ENCODE data around the gene ABLIM1. TPM values are rescaled to one million over a fixed set of nuclear protein-coding genes. Genes with fewer than 3 reads are reported as not detected.

Gene ABLIM1
- total RNA-seq, 4 donors from 2014 or later: 83.1 to 145 (median 120) TPM

DNA sequence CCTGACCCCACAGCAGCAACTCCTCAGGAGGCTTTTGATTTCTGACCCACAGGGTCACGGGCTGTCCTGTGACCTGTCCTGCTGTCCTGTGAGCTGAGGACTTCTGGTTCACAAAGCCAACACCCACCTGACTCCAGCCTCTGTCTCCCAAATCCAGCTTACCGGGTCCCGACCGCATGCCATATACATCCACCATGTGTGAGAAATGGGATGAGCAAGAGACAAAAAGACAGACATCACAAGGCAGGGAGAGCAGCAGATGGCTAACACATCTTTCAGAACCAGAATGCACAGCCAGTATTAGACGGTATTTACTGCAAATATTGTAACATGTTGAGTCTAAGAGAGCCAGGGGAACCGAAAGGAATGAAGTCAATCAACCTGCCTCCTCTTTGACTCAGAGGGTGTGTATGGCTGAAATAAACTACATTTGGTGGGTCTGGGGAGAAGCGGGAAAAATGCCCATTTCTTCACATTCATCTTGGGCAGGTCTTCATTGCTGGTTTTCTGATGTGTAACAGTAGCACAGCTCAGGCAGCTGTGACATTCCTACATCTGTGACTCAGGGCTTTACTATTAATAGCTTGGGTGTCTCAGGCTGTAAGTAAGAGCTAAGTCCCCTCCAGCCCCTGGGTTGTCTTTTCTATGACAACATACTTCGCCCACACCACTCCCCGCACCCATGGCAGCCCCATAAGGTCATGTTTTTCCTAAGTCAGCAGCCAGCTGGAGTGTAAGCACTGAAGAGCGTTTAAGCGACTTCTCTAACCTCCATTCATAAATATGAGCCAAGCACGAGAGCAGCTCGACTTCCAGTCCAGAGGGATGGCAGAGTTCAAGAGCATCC, 25.0 kb downstream of the ABLIM1 start:
- H3K27ac ChIP-seq (replicated peaks in 1 of 4): peak overlapping the region; percentile 66 to 79 (median 74)
- peaks cover 52 to 64% (median 56%) of the 10 kb centered on the region in 4 donors for H3K4me1 ChIP-seq
- intact Hi-C loops (cut with DNase I): no loop called here
- peaks cover 0 to 20% (median 0%) of the 10 kb centered on the region in 4 donors for H3K36me3 ChIP-seq
- DNase-seq (ENCODE audit: extremely low spot score): no peak
- WGBS: 28% methylated on average over 12 of the region's 13 CpGs
- H3K4me3 ChIP-seq: peak overlapping the region; percentile 2 to 70 (median 63)
- no peaks in the 10 kb centered on the region for H3K9me3 ChIP-seq
- TF ChIP-seq POLR2AphosphoS5 (IDR thresholded peaks at IDR 0.05) (peak; percentile 57 to 67), POLR2A (IDR thresholded peaks at IDR 0.05; ENCODE audit: low read depth) (no peak)
- H3K27me3 ChIP-seq: peaks cover 0 to 40% (median 0%) of the 10 kb centered on the region in 4 donors

DNA sequence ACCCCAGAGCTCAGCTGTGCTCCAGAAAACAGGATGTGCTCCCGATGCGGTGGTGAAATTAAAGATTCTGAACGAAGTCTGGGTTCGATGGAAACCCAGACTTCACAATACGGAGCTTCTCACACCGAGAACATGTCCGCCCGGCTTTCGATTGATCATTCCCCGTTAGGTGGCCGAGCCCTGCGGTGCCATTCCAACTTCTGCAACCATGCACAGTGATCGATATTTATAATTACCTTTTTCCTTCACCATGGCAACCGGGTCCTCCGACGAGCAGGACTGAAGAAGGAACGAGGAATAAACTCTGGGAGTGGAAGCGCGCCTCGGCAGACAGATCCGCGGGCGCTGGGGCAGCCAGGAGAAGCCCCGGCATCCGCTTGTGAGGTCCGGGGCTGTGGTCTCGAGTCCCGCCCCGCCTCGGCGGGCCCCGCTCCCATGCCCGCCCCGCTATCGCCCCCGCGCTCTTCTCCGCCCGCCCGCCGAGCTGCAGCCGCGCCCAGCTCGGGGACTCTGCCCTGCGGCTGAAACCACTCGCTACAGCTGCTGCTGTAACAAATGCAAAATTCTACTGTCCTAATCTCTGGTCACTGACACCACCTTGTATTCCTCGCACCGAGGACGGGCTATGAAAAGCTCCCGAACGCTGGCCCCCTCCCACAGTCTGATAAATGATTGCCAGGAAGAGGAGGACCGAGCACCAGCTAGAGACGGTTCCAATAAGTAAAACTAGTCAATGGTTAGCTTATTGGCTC, 26.2 kb downstream of the ABLIM1 start:
- H3K27ac ChIP-seq (replicated peaks in 1 of 4): peak overlapping the region; percentile 66 to 79 (median 74)
- peaks cover 0 to 40% (median 0%) of the 10 kb centered on the region in 4 donors for H3K27me3 ChIP-seq
- H3K4me3 ChIP-seq: peak overlapping the region; percentile 60 to 70 (median 68)
- H3K4me1 ChIP-seq: peaks cover 56 to 66% (median 60%) of the 10 kb centered on the region in 4 donors
- WGBS: 1% methylated on average over 32 of the region's 53 CpGs
- intact Hi-C loops (cut with DNase I): no loop called here
- no peak for DNase-seq (ENCODE audit: extremely low spot score)
- H3K36me3 ChIP-seq: peaks cover 0 to 26% (median 0%) of the 10 kb centered on the region in 4 donors
- no peak for TF ChIP-seq POLR2A (IDR thresholded peaks at IDR 0.05; ENCODE audit: low read depth)
- TF ChIP-seq POLR2AphosphoS5 (IDR thresholded peaks at IDR 0.05): peak in 1 of 2 donors; percentile 6
- no peaks in the 10 kb centered on the region for H3K9me3 ChIP-seq

DNA sequence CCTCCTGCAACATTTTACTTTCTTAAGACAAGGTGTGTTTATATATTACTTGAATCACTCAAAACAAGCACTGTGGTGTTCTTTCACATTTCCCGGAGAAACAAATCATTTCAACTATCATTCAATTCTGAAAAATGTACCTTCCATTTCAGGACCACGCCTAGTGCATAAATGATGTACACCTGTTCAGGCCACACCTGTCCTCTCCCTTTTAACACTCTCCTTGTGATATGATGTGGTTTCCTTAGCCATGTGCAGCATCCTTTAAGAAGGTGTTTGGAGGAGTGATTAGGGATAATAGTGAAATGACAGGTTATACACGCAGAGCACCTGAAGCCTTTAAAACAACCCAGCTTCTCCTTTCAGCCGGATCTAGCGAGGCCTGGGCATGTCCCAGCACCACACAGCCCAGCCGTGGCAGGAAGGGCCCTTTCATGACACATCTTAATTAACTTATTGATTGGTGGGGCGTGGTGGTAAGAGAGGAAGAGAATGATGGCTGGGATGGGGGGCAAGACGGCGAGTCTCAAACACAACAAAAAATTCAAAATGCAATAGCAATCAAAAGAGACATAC, 26.9 kb downstream of the ABLIM1 start:
- intact Hi-C loops (cut with DNase I): no loop called here
- WGBS: 38% methylated on average over 9 of the region's 9 CpGs
- Histone ChIP-seq H3K27me3 (peaks cover 0 to 40% (median 0%) of the 10 kb centered on the region in 4 donors), H3K9me3 (no peaks in the 10 kb centered on the region), H3K36me3 (peaks cover 0 to 23% (median 0%) of the 10 kb centered on the region in 4 donors), H3K4me3 (peak overlapping the region; percentile 60 to 70 (median 68)), H3K27ac (replicated peaks in 1 of 4) (peak overlapping the region; percentile 66 to 79 (median 74)), H3K4me1 (peaks cover 58 to 72% (median 63%) of the 10 kb centered on the region in 4 donors)
- TF ChIP-seq POLR2A (IDR thresholded peaks at IDR 0.05; ENCODE audit: low read depth) (no peak), EP300 (IDR thresholded peaks at IDR 0.05) (no peak), POLR2AphosphoS5 (IDR thresholded peaks at IDR 0.05) (no peak)
- TF ChIP-seq, protein P1, sequence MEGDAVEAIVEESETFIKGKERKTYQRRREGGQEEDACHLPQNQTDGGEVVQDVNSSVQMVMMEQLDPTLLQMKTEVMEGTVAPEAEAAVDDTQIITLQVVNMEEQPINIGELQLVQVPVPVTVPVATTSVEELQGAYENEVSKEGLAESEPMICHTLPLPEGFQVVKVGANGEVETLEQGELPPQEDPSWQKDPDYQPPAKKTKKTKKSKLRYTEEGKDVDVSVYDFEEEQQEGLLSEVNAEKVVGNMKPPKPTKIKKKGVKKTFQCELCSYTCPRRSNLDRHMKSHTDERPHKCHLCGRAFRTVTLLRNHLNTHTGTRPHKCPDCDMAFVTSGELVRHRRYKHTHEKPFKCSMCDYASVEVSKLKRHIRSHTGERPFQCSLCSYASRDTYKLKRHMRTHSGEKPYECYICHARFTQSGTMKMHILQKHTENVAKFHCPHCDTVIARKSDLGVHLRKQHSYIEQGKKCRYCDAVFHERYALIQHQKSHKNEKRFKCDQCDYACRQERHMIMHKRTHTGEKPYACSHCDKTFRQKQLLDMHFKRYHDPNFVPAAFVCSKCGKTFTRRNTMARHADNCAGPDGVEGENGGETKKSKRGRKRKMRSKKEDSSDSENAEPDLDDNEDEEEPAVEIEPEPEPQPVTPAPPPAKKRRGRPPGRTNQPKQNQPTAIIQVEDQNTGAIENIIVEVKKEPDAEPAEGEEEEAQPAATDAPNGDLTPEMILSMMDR (IDR thresholded peaks at IDR 0.05): no peak
- no peak for DNase-seq (ENCODE audit: extremely low spot score)

- TF ChIP-seq, protein P1 (IDR thresholded peaks at IDR 0.05): no peak
- TF ChIP-seq POLR2AphosphoS5 (IDR thresholded peaks at IDR 0.05): peak in 1 of 2 donors; percentile 4
- Histone ChIP-seq H3K9me3 (no peaks in the 10 kb centered on the region), H3K4me1 (peaks cover 55 to 75% (median 61%) of the 10 kb centered on the region in 4 donors), H3K4me3 (peak overlapping the region in 3 of 4 donors; percentile 3 to 69 (median 60)), H3K27me3 (peaks cover 0 to 40% (median 0%) of the 10 kb centered on the region in 4 donors), H3K36me3 (peaks cover 0 to 31% (median 0%) of the 10 kb centered on the region in 4 donors), H3K27ac (replicated peaks in 1 of 4) (peak overlapping the region; percentile 3 to 72 (median 38))
- intact Hi-C loops (cut with DNase I): no loop called here
- DNase-seq (ENCODE audit: extremely low spot score): no peak
- 62% methylated on average over 4 of the region's 4 CpGs for WGBS
These were observed 28.0 kb downstream of the ABLIM1 start for GRCh38 chr10:114629824-114630730.

Data from esophagus muscularis mucosa (tissue), 4 donors.